Measurements from ENCODE around the gene CDK3.
"Not testable (repeated sequence)": the region's sequence is repeated elsewhere in the genome, so short reads cannot be mapped to it uniquely, and the experiment has no call there.

CDK3 gene

GRCh38 chr17:76000755-76001521 lies at the start of gene CDK3:
Gene CDK3 (plus strand): TSS chr17:76000855. CDS start chr17:76001426, 571 bp downstream.
- DNase-seq = no peak

GRCh38 chr17:75950855-75951554 lies 49.6 kb upstream of the CDK3 start:
- no peak for DNase-seq

- no peak for DNase-seq
Measured at GRCh38 chr17:75959051-75959838, 41.4 kb upstream of the CDK3 start.

- DNase-seq = no peak
Measured at GRCh38 chr17:75959839-75960511, 40.7 kb upstream of the CDK3 start.

GRCh38 chr17:75965468-75965867 lies 35.2 kb upstream of the CDK3 start:
- DNase-seq = no peak

GRCh38 chr17:75969044-75969443 lies 31.6 kb upstream of the CDK3 start:
- DNase-seq = not testable (repeated sequence)

- no peak for DNase-seq
Measured at GRCh38 chr17:75970011-75970523, 30.6 kb upstream of the CDK3 start.

- DNase-seq = no peak
Measured at GRCh38 chr17:75970626-75971025, 30.0 kb upstream of the CDK3 start.

GRCh38 chr17:75975187-75975586 lies 25.5 kb upstream of the CDK3 start:
- DNase-seq = not testable (repeated sequence)

GRCh38 chr17:75975757-75976174 lies 24.9 kb upstream of the CDK3 start:
- DNase-seq = no peak

- no peak for DNase-seq
Measured at GRCh38 chr17:75976175-75976848, 24.3 kb upstream of the CDK3 start.

- peak; percentile 93 for DNase-seq
Measured at GRCh38 chr17:75978938-75979704, 21.5 kb upstream of the CDK3 start, which contains the start of the genes ACOX1 and TEN1. Gene ACOX1 (minus strand): TSS chr17:75979166. CDS start chr17:75979073, 93 bp downstream. Gene TEN1 (plus strand): TSS chr17:75979240. CDS start chr17:75986193, 6,953 bp downstream.

GRCh38 chr17:75979705-75980187 lies 20.9 kb upstream of the CDK3 start:
- no peak for DNase-seq

GRCh38 chr17:75980188-75981018 lies 20.3 kb upstream of the CDK3 start:
- no peak for DNase-seq

- no peak for DNase-seq
Measured at GRCh38 chr17:75981019-75981615, 19.5 kb upstream of the CDK3 start.

- DNase-seq = no peak
Measured at GRCh38 chr17:75983501-75984181, 17.0 kb upstream of the CDK3 start.

GRCh38 chr17:75985986-75986385 lies 14.7 kb upstream of the CDK3 start:
- DNase-seq = no peak

- no peak for DNase-seq
Measured at GRCh38 chr17:75987041-75987440, 13.6 kb upstream of the CDK3 start.

- no peak for DNase-seq
Measured at GRCh38 chr17:75991396-75991795, 9.3 kb upstream of the CDK3 start.
